ENCODE results near the gene SSC4D. TPM values are rescaled to one million over a fixed set of nuclear protein-coding genes. Genes with fewer than 3 reads are reported as not detected.

SSC4D gene
- total and polyA plus RNA-seq, 9 of the 15 experiments (the other 6 are each of a cell fraction or from before 2014, with no cell fraction given) = 0.06 to 1.1 (median 0.85) TPM; not detected in 1

DNA sequence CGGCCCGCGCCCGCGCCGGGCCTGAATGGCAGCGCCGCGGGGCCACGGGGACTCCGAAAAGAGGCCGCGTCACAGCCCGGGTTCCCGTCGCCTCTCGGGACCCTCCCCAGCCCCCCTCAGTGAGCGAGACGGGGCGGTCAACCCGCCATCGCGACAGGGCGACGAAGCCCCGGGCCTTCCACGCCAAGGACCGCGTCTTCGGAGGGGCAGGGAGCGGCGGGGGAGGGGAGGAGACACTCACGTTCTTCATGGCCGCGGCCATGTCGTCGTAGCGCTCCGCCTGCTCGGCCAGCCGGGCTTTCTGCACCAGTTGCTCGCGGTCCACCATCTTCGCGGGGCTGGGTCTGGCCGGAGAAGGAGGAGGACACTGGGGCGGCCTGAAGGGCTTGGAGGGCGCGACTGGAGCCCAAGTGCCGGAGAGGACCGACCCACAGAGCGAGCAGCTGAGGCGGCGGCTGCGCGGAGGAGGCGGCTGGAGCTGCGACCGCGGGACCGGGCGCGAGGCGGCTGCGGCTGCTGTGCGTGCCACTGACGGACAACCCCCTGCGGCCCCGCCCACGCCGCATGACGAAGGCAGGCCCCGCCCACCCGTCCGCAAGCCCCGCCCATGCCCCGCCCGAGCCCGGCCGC lies 50.9 kb downstream of the SSC4D start, which contains the start of gene YWHAG (continued):
- TF ChIP-seq, protein P1, sequence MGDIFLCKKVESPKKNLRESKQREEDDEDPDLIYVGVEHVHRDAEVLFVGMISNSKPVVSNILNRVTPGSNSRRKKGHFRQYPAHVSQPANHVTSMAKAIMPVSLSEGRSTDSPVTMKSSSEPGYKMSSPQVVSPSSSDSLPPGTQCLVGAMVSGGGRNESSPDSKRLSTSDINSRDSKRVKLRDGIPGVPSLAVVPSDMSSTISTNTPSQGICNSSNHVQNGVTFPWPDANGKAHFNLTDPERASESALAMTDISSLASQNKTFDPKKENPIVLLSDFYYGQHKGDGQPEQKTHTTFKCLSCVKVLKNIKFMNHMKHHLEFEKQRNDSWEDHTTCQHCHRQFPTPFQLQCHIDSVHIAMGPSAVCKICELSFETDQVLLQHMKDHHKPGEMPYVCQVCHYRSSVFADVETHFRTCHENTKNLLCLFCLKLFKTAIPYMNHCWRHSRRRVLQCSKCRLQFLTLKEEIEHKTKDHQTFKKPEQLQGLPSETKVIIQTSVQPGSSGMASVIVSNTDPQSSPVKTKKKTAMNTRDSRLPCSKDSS (IDR thresholded peaks at IDR 0.05; ENCODE audit: low read depth, partially characterized antibody) = no peak
- TF ChIP-seq ZNF644 (tag; IDR thresholded peaks at IDR 0.05; ENCODE audit: low read depth) = no peak
- no peak for TF ChIP-seq ILK (tag; IDR thresholded peaks at IDR 0.05; ENCODE audit: borderline replicate concordance, low read depth)
- TF ChIP-seq, protein P2, sequence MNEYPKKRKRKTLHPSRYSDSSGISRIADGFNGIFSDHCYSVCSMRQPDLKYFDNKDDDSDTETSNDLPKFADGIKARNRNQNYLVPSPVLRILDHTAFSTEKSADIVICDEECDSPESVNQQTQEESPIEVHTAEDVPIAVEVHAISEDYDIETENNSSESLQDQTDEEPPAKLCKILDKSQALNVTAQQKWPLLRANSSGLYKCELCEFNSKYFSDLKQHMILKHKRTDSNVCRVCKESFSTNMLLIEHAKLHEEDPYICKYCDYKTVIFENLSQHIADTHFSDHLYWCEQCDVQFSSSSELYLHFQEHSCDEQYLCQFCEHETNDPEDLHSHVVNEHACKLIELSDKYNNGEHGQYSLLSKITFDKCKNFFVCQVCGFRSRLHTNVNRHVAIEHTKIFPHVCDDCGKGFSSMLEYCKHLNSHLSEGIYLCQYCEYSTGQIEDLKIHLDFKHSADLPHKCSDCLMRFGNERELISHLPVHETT (CRISPR knock-in tag; conservative IDR thresholded peaks at IDR 0.05 in 1 of 2, IDR thresholded peaks at IDR 0.05 in 1 of 2) = no peak
- no peak for TF ChIP-seq NCOA6 (IDR thresholded peaks at IDR 0.05)
- no peak for TF ChIP-seq MTA2 (IDR thresholded peaks at IDR 0.05; ENCODE audit: low read depth)
- TF ChIP-seq MEIS2 (IDR thresholded peaks at IDR 0.05; ENCODE audit: partially characterized antibody) = no peak
- no peak for TF ChIP-seq HMG20A (CRISPR knock-in tag; conservative IDR thresholded peaks at IDR 0.05)
- TF ChIP-seq ATF7 (IDR thresholded peaks at IDR 0.05) = peak; percentile 76
- TF ChIP-seq SRSF9 (IDR thresholded peaks at IDR 0.05; ENCODE audit: borderline replicate concordance, low read depth, low read length) = no peak
- peak; percentile 67; the same call in 1 of the 2 replicates for TF ChIP-seq PRMT5 (CRISPR knock-in tag; IDR thresholded peaks at IDR 0.05)
- no peak for TF ChIP-seq RHOXF2B (CRISPR knock-in tag; conservative IDR thresholded peaks at IDR 0.05)

Measured in K562 (cell line).